HAP-1 (cell line): ENCODE measurements around the gene VPS13C.
A peak's percentile ranks its signal among the peaks of the same experiment; 100 is the strongest.
"Not testable (repeated sequence)": the region's sequence is repeated elsewhere in the genome, so short reads cannot be mapped to it uniquely, and the experiment has no call there.

ENCODE experiments used
- DNase-seq, 2 experiments: peaks; one replicate each; pipeline ENCODE4 v3.0.0-alpha.2; 2016 to 2020; ENCODE audit warnings: low spot score in 2 of 2
- H3K27me3 ChIP-seq: fragments of 250-450 bp; sonication (Bioruptor Pico); 2 replicates; pipeline ENCODE4 v1.5.1; 2020; ENCODE audit warnings: low read depth, mild to moderate bottlenecking, moderate library complexity
- H3K36me3 ChIP-seq: fragments of 250-450 bp; sonication (Bioruptor Pico); replicated peaks from 2 replicates; pipeline ENCODE4 v1.5.1; 2020; ENCODE audit warnings: mild to moderate bottlenecking
- H3K4me1 ChIP-seq: fragments of 250-450 bp; sonication (Bioruptor Pico); 2 replicates; pipeline ENCODE4 v1.5.1; 2020; ENCODE audit warnings: mild to moderate bottlenecking
- H3K4me3 ChIP-seq: fragments of 250-450 bp; sonication (Bioruptor Pico); 2 replicates; pipeline ENCODE4 v1.5.1; 2020; ENCODE audit warnings: mild to moderate bottlenecking, moderate library complexity
- H3K9me3 ChIP-seq: fragments of 250-450 bp; sonication (Bioruptor Pico); 2 replicates; pipeline ENCODE4 v1.5.1; 2020; ENCODE audit warnings: mild to moderate bottlenecking, moderate library complexity
- in situ Hi-C: fragments of 300-500 bp; cut with MboI; formaldehyde crosslinking; loops from 3 replicates; pipeline ENCODE4 v1.14.3; 2020; ENCODE audit warnings: low sequenced_read_pairs, inconsistent platforms, mixed read lengths

The VPS13C gene

DNA sequence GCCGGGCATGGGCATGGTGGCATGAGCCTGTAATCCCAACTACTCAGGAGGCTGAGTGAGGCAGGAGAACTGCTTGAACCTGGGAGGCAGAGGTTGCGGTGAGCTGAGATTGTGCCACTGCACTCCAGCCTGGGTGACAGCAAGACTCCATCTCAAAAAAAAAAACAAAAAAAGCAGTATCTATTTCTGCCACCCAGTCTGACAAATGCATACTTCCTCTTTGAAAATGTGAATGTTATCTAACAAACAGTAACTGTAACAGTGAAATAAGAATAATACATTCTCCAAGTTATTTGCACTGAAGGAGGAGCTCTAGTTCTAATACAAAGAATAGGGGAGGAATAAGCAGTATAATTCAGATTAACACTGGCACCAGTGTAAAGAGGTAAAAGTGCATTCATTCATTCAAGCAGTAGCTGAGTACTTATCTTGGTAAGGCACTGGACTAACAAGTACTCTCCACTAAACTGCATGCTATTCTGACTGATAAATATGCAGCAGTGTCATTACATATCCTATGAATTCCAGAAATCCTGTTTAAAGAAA is 12.9 kb downstream of the VPS13C start:
- Histone ChIP-seq H3K4me1 (peaks cover 16% of the 10 kb centered on the region), H3K4me3 (no peak overlapping the region), H3K27me3 (no peaks in the 10 kb centered on the region), H3K9me3 (no peaks in the 10 kb centered on the region; the same call in 1 of the 2 replicates), H3K36me3 (0 out of 2 replicates have a peak, but pooled peaks cover 2% of the 10 kb centered on the region)
- in situ Hi-C loops, result no loop called here
- no peak for DNase-seq

DNA sequence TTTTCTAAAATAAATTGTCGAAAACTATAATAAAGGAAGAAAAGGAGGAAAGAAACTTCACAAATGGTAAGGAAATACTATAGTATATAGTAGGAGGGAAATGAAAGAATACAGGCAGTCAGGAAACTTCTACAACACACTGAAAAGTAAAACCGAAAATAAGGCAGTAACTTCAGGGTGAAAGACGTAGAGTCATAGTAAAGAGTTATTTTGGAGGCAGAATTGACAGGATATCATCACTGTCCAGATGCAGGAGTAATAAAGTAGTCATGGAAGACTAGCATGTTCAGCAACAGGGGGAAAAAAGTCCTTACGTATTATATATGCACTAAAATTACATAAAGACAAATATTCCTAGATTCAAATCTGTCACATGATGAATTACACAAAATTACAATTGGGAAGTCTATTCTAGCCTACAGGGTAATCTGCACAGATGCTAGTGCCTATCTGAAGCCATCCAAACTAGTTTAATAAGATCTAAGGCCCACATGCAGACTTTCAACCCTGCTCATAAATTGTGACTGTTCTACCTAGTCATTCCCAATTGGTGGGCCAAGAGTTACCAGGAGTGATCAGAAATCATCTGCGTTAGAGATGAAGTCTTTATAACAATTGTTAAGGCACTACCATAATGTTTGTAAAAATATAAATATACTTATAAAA is 14.0 kb downstream of the VPS13C start:
- Histone ChIP-seq H3K9me3 (no peaks in the 10 kb centered on the region; the same call in 1 of the 2 replicates), H3K27me3 (no peaks in the 10 kb centered on the region), H3K36me3 (0 out of 2 replicates have a peak, but pooled peaks cover 3% of the 10 kb centered on the region), H3K4me3 (no peak overlapping the region), H3K4me1 (peaks cover 5% of the 10 kb centered on the region)
- in situ Hi-C loops, result no loop called here
- DNase-seq, result no peak

DNA sequence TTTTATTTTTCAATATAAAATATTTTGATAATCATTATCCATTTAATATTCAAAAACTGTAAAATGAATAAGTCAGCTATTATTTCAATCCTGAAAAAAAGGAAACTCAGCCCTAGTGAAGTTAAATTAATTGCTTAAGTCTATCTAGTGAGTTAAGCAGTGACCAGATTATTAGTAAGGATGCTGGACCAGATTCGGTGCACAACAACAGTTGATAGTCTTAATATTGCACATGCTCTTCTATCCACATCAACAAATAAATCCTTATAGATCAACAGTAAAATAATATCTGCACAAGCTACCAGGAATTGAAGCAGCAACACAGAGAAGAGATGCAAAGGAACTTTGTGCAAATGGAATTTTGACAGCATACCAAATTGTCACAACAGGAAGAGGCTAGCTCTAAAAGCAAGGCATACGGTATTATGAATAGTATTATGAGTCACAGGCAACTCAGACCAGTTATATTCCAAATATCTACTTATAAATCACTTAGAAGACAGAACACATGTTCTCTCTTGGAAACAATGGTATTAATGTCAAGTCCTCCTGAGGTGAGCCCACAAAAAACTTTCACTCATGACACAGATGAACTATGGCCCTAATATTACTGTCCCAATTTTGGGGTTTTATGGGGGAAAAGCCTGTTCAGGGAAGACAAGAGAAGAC is 24.9 kb downstream of the VPS13C start:
- in situ Hi-C loops, result no loop called here
- no peaks in the 10 kb centered on the region; the same call in 1 of the 2 replicates for H3K4me1 ChIP-seq
- H3K4me3 ChIP-seq, result no peak overlapping the region
- H3K9me3 ChIP-seq, result no peaks in the 10 kb centered on the region
- DNase-seq, result no peak
- peaks cover 15% of the 10 kb centered on the region for H3K36me3 ChIP-seq
- H3K27me3 ChIP-seq, result no peaks in the 10 kb centered on the region

DNA sequence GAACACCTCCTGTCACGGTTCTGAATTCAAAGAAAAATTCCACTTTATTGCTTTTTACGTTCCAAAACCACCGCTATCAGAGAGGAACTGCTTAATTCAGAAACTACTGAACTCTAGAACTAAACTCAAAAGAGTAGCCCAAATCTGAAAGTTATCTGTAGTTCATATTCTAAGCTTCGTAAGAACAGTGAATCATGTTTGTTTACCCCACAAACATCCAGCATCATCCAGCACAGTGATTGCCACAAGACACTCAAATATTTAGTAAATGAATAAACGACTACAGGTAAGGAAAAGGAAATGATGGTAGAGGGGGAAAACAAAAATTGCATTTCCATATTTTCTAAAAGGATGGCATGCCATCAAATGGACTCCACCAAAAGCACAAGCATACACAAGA is 32.3 kb downstream of the VPS13C start:
- in situ Hi-C loops, result no loop called here
- Histone ChIP-seq H3K9me3 (no peaks in the 10 kb centered on the region), H3K27me3 (no peaks in the 10 kb centered on the region), H3K4me3 (no peak overlapping the region), H3K4me1 (peaks cover 10% of the 10 kb centered on the region), H3K36me3 (peaks cover 3% of the 10 kb centered on the region; the same call in 1 of the 2 replicates)
- DNase-seq, result no peak

DNA sequence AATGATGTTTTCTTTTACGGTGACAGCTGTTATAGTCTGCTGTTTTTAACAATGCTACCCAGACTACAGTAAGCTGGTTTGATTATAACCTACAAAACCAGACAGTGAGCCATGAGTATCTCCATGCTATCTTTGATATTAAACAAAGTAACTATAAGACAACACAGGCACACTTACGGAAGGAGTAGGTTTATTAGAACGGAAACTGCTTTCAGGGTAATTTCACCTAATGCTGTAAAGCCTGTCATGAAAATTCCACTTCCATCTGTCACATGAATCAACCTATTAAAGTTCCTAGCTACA is 33.0 kb downstream of the VPS13C start:
- Histone ChIP-seq H3K27me3 (no peaks in the 10 kb centered on the region), H3K4me3 (no peak overlapping the region), H3K36me3 (peaks cover 3% of the 10 kb centered on the region; the same call in 1 of the 2 replicates), H3K4me1 (peaks cover 10% of the 10 kb centered on the region), H3K9me3 (no peaks in the 10 kb centered on the region)
- in situ Hi-C loops, result no loop called here
- no peak for DNase-seq

DNA sequence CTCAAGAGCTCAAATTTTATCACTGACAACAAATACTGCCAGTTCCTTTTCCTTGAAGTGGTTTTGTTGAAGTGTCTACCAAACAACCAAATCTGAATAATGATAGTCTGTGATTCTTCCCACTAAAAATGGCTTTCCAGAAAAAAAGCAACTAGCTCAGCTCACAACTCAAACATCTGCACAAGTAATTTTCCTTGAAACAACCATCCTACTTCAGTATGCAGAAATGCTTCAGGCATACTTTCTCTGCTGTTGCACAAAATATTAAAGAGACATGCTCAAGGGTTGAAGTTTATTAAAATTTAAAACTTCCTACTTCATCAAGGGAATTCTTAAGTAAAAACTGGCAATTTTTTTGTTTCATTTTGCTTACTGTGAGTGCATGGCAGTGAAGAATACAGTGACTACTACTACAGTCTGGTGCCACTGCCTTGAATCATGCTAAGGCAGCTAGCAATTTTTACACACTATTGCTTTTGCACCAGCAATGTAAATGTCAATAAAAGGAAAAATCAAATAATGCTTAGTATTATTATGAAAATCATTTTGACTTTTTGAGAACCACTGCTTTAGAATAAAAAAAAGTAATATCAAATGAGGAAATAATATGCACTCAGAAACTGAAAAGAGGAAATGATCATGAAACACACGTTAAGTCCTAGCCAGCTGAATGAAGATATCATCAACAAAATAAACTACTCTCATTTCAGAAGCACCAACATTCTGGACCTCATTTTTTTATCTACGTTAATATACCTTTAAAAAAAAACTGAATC is 33.6 kb downstream of the VPS13C start:
- in situ Hi-C loops, result no loop called here
- Histone ChIP-seq H3K4me1 (peaks cover 10% of the 10 kb centered on the region), H3K36me3 (peaks cover 2% of the 10 kb centered on the region; the same call in 1 of the 2 replicates), H3K27me3 (no peaks in the 10 kb centered on the region), H3K4me3 (no peak overlapping the region), H3K9me3 (no peaks in the 10 kb centered on the region)
- no peak for DNase-seq

DNA sequence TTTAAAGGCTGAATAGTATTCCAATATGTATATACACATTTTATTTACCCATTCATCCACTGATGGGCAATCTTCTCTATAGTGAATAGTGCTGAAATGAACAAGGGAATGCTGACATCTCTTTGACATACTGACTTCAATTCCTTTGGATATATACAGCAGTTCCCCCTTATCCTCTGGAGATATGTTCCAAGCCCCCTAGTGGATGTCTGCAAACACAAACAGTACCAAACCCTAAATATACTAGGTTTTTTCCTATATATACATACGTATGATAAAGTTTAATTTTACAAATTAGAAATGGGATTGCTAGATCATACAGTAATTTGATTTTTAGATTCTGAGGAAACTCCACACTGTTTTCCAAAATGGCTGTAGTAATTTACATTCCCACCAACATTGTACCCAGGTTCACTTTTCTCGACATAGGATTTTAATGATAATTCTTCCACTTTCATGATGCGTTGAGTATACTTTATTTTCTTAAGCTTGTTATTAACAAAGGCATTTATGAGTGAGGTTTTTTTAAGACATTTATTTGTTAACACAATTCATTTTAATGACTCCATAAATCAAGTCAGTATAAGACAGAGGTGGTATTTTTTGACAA is 38.2 kb downstream of the VPS13C start:
- H3K36me3 ChIP-seq, result no peaks in the 10 kb centered on the region; the same call in 1 of the 2 replicates
- in situ Hi-C loops, result no loop called here
- DNase-seq, result peak; percentile 27 to 58

DNA sequence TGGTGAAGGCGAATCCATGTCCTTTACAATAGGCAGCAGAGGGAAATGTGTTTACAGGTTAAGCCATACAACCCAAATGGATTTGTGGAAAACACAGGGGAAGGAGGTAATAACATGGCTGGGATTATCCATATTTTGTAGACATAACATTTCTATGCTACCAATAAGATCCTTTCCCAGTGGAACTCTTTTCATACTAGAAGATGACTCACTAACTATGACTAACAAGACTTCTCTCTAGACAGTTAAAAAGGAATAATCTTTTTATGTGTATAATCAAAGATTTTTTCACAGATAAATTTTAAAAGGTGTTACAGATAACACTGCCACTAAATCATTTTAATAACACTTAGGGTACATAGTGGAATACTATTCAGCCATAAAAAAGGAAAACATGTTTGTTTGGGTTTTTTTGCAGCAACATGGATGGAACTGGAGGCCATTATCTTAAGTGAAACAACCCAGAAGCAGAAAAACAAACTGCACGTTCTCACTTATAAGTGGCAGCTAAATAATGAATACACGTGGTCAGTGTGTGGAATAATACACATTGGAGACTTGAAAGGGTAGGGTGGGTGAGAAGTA is 39.6 kb downstream of the VPS13C start:
- Histone ChIP-seq H3K9me3 (no peaks in the 10 kb centered on the region), H3K27me3 (no peaks in the 10 kb centered on the region), H3K4me3 (no peak overlapping the region), H3K36me3 (no peaks in the 10 kb centered on the region; the same call in 1 of the 2 replicates), H3K4me1 (no peaks in the 10 kb centered on the region)
- DNase-seq, result no peak
- in situ Hi-C loops, result no loop called here

More for the DNA sequence above, 38.2 kb downstream of the VPS13C start:
- no peaks in the 10 kb centered on the region for H3K4me1 ChIP-seq
- H3K4me3 ChIP-seq, result no peak overlapping the region
- no peaks in the 10 kb centered on the region for H3K27me3 ChIP-seq
- no peaks in the 10 kb centered on the region for H3K9me3 ChIP-seq

DNA sequence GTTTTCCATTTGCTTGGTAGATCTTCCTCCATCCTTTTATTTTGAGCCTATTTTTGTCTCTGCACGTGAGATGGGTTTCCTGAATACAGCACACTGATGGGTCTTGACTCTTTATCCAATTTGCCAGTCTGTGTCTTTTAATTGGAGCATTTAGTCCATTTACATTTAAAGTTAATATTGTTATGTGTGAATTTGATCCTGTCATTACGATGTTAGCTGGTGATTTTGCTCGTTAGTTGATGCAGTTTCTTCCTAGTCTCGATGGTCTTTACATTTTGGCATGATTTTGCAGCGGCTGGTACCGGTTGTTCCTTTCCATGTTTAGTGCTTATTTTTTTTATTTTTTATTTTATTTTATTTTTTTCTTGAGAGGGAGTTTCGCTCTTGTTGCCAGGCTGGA is 54.9 kb downstream of the VPS13C start:
- in situ Hi-C loops, H3K4me1 ChIP-seq, H3K4me3 ChIP-seq, DNase-seq, H3K9me3 ChIP-seq, H3K27me3 ChIP-seq: not testable (repeated sequence)
- H3K36me3 ChIP-seq, result peaks cover 30% of the 10 kb centered on the region

DNA sequence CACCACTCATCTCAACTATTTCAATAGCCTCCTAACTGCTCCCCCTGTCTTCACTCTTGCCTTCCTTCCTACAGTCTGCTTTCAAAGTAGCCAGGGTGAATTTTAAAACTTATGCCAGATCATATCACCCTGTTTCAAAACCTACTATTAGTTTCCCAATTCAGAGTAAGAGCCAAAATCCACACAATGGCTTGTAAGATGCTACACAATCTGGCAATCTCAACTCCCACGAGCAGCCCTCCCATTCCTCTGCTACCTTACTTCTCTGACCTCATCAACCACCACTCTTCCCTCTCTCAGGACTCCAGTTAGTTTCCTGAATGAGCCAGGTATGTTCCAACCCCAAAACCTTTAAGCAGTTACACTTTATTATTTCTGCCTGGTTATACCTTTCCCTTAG is 62.5 kb downstream of the VPS13C start:
- in situ Hi-C loops, result no loop called here
- Histone ChIP-seq H3K36me3 (peaks cover 6% of the 10 kb centered on the region; the same call in 1 of the 2 replicates), H3K27me3 (no peaks in the 10 kb centered on the region), H3K4me3 (no peak overlapping the region), H3K4me1 (no peaks in the 10 kb centered on the region), H3K9me3 (no peaks in the 10 kb centered on the region)
- no peak for DNase-seq

DNA sequence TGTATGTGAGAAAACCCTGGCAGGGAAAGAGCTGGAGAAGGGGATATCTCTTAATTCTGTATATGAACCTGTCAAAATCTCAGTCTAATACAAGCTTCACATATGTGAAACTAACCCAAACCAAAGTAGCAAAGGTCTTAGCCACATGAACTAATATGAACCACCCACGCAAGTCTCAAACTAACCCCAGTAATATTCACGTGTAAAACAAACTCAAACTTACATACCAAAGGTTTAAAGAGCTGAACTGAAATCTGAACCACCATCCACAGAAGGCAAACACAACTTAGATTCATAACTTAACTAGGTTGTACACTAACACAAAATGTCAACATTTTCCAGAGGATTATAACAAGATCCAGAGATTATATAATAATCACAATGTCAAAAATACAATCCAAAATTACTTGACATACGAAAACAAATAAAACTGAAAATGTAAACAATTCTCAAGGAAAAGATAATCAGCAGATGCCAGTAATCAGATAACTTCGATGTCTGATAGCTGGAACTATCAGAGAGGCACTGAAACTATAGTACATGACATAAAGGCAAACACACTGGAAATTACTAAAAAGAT is 64.1 kb downstream of the VPS13C start:
- Histone ChIP-seq H3K36me3 (peaks cover 4% of the 10 kb centered on the region; the same call in 1 of the 2 replicates), H3K27me3 (no peaks in the 10 kb centered on the region)

DNA sequence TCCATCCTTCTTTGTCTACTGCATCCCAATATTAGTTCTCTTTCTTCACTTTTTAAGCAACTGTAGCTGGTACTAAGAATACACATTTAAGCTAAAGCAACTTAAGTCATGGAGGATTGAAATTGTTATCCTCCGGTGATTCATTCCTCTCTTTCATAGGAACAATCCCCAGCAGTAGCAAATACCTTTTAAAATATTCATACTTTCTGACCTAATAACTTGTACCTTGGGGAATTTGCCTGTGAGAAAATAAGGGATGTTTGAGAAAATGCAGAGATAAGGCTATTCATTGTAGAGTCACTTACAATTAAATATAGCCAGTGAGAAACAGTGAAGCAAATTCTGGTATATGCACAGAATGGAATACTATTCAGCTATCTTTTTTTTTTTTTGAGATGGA is 66.0 kb downstream of the VPS13C start:
- H3K4me1 ChIP-seq, result no peaks in the 10 kb centered on the region
- peaks cover 11% of the 10 kb centered on the region for H3K36me3 ChIP-seq
- in situ Hi-C loops, result no loop called here
- DNase-seq, result no peak
- H3K27me3 ChIP-seq, result no peaks in the 10 kb centered on the region
- no peaks in the 10 kb centered on the region for H3K9me3 ChIP-seq
- H3K4me3 ChIP-seq, result no peak overlapping the region

More for the DNA sequence above, 64.1 kb downstream of the VPS13C start:
- Histone ChIP-seq H3K9me3 (no peaks in the 10 kb centered on the region), H3K4me3 (no peak overlapping the region), H3K4me1 (no peaks in the 10 kb centered on the region)
- no peak for DNase-seq
- in situ Hi-C loops, result no loop called here

DNA sequence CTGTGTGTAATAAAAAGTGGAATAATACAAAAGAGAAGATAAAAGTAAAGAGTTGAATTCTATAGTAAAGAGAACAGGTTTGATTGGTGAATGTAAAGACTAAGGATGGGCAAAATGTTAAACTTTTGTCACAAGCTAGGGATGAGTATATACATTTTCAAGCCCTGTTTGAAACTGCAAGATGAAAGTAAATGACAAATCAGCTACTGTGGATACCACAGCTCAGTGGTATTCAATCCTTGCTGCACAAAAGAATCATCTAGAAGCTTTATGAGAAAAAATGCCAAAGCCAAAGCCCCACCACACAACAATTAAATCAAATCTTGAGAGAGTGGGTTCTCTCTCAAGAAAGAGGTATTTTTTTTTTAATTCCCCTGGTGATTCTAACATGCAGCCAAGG is 67.7 kb downstream of the VPS13C start:
- H3K4me3 ChIP-seq, result no peak overlapping the region
- no peaks in the 10 kb centered on the region for H3K4me1 ChIP-seq
- H3K9me3 ChIP-seq, result no peaks in the 10 kb centered on the region
- peaks cover 18% of the 10 kb centered on the region for H3K36me3 ChIP-seq
- DNase-seq, result no peak
- in situ Hi-C loops, result no loop called here
- no peaks in the 10 kb centered on the region for H3K27me3 ChIP-seq
